GM21423 (cell line): ENCODE data around the gene RWDD1.
"Not testable (repeated sequence)": the region's sequence is repeated elsewhere in the genome, so short reads cannot be mapped to it uniquely, and the experiment has no call there.

Experiments used
- ATAC-seq: cut with Tn5 transposase; IDR thresholded peaks from one replicate; pipeline ENCODE4 v1.9.1; 2021; ENCODE audit warnings: mild to moderate bottlenecking, moderate library complexity; ENCODE audit not compliant: unreplicated experiment

The RWDD1 gene

GRCh38 chr6:116560130-116560529 lies 11.2 kb upstream of the RWDD1 start:
- ATAC-seq: no peak

GRCh38 chr6:116561377-116562018 lies 9.8 kb upstream of the RWDD1 start:
- no peak for ATAC-seq

- no peak for ATAC-seq
Measured at GRCh38 chr6:116562019-116562403, 9.3 kb upstream of the RWDD1 start.

GRCh38 chr6:116562614-116563013 lies 8.7 kb upstream of the RWDD1 start:
- ATAC-seq: no peak

- no peak for ATAC-seq
Measured at GRCh38 chr6:116563830-116564229, 7.5 kb upstream of the RWDD1 start.

GRCh38 chr6:116564311-116564710 lies 7.0 kb upstream of the RWDD1 start:
- no peak for ATAC-seq

GRCh38 chr6:116564921-116565872 lies 6.1 kb upstream of the RWDD1 start:
- no peak for ATAC-seq

GRCh38 chr6:116568111-116568510 lies 3.2 kb upstream of the RWDD1 start:
- ATAC-seq: no peak

GRCh38 chr6:116568821-116569755 lies 2.2 kb upstream of the RWDD1 start:
- no peak for ATAC-seq

- no peak for ATAC-seq
Measured at GRCh38 chr6:116571683-116572000, 338 bp downstream of the RWDD1 start.

- no peak for ATAC-seq
Measured at GRCh38 chr6:116572162-116572561, 858 bp downstream of the RWDD1 start.

- ATAC-seq: no peak
Measured at GRCh38 chr6:116575227-116575626, 3.9 kb downstream of the RWDD1 start.

- ATAC-seq: no peak
Measured at GRCh38 chr6:116577486-116577885, 6.2 kb downstream of the RWDD1 start.

GRCh38 chr6:116578335-116578734 lies 7.0 kb downstream of the RWDD1 start:
- ATAC-seq: no peak

GRCh38 chr6:116579143-116579542 lies 7.8 kb downstream of the RWDD1 start:
- no peak for ATAC-seq

- no peak for ATAC-seq
Measured at GRCh38 chr6:116580198-116580597, 8.9 kb downstream of the RWDD1 start.

GRCh38 chr6:116586276-116586675 lies 15.0 kb downstream of the RWDD1 start:
- ATAC-seq: no peak

GRCh38 chr6:116586738-116587137 lies 15.4 kb downstream of the RWDD1 start:
- ATAC-seq: no peak

- no peak for ATAC-seq
Measured at GRCh38 chr6:116595247-116595646, 23.9 kb downstream of the RWDD1 start.

GRCh38 chr6:116596815-116597214 lies 25.5 kb downstream of the RWDD1 start:
- no peak for ATAC-seq

GRCh38 chr6:116603916-116604315 lies 32.6 kb downstream of the RWDD1 start:
- not testable (repeated sequence) for ATAC-seq
